HCT116 (cell line): Measurements from ENCODE around the gene ZMYND10. TPM values are rescaled to one million over a fixed set of nuclear protein-coding genes. Genes with fewer than 3 reads are reported as not detected.

Experiments used
- ATAC-seq: fragments of 200-7000 bp; cut with Tn5 transposase; 2 replicates; pipeline ENCODE4 v1.9.1; 2020; ENCODE audit warnings: mild to moderate bottlenecking, moderate library complexity
- BruUV-seq: library from RNA; stranded (reverse); fragments of 400-500 nt; replicated peaks from 2 replicates; lab custom pipeline; 2021; lab: Mats Ljungman, UMichigan
- CTCF ChIA-PET: fragments of 300-600 bp; sonication (Branson Sonifier 250); formaldehyde crosslinking; loops from one replicate; lab custom pipeline; 2021; ENCODE audit warnings: antibody characterized with exemption; lab: Charles Lee
- POLR2A ChIA-PET: fragments of 300-600, 350-600 bp; sonication (Branson Sonifier 250); formaldehyde crosslinking; loops from one replicate; lab custom pipeline; 2021; ENCODE audit warnings: antibody characterized with exemption; lab: Charles Lee
- RAD21 ChIA-PET, 2 experiments: fragments of 300-600 bp; sonication (Branson Sonifier 250); formaldehyde crosslinking; loops; one replicate each; lab custom pipeline; 2023; ENCODE audit warnings: low total read pairs in 2 of 2; ENCODE audit not compliant: uncharacterized antibody in 2 of 2, unreplicated experiment in 2 of 2, low non-redundant PET in 1 of 2; lab: Charles Lee
- DNase-seq: peaks from one replicate; pipeline ENCODE4 v3.0.0-alpha.2; 2010; ENCODE audit warnings: low read depth, low spot score
- H2AFZ ChIP-seq: fragments of 200-600 bp; shearing (Covaris generic), sonication (generic); 2 replicates; pipeline ENCODE4 v1.6.1; 2017; ENCODE audit warnings: low read depth, mixed run types, mixed read lengths, antibody characterized with exemption, low read length; ENCODE audit not compliant: poor library complexity, severe bottlenecking
- H3K27ac ChIP-seq: 2 replicates; pipeline ENCODE4 v1.5.1; 2012; ENCODE audit warnings: low read depth, low read length
- H3K27me3 ChIP-seq: fragments of 200-600 bp; sonication (generic); 2 replicates; pipeline ENCODE4 v1.6.1; 2016; ENCODE audit warnings: mixed run types, low read length, mixed read lengths; ENCODE audit not compliant: insufficient read depth
- H3K36me3 ChIP-seq, 2 experiments: fragments of 200-500 bp in 1 of 2; fragments of 200-600 bp in 1 of 2; sonication (Bioruptor generic) in 1 of 2; sonication (generic) in 1 of 2; 2 replicates each; pipeline versions ENCODE4 v1.5.1 to v1.6.1; 2014 to 2016; ENCODE audit warnings: low read length in 2 of 2, inconsistent platforms in 1 of 2, mixed read lengths in 1 of 2, mixed run types in 1 of 2; ENCODE audit not compliant: insufficient read depth in 2 of 2, control insufficient read depth in 1 of 2
- H3K4me1 ChIP-seq, 2 experiments: fragments of 200-600 bp in 1 of 2; sonication (generic) in 1 of 2; 2 replicates each; pipeline versions ENCODE4 v1.5.1 to v1.6.1; 2012 to 2017; ENCODE audit warnings: low read length in 2 of 2, inconsistent platforms in 1 of 2, mild to moderate bottlenecking in 1 of 2, mixed read lengths in 1 of 2, mixed run types in 1 of 2, moderate library complexity in 1 of 2; ENCODE audit not compliant: insufficient read depth in 2 of 2, control insufficient read depth in 1 of 2
- H3K4me2 ChIP-seq: fragments of 200-600 bp; sonication (generic); 2 replicates; pipeline ENCODE4 v1.6.1; 2017; ENCODE audit warnings: mixed run types, low read length, mixed read lengths
- H3K4me3 ChIP-seq, 2 experiments: fragments of 200-600 bp in 1 of 2; sonication (generic) in 1 of 2; replicated peaks in 1 of 2; 2 replicates each; pipeline ENCODE4 v1.5.1; 2011 to 2016; ENCODE audit warnings: low read length in 2 of 2, control low read depth in 1 of 2, low read depth in 1 of 2, mild to moderate bottlenecking in 1 of 2, mixed read lengths in 1 of 2, mixed run types in 1 of 2
- H3K79me2 ChIP-seq: fragments of 200-600 bp; sonication (generic); 2 replicates; pipeline ENCODE4 v1.6.1; 2017; ENCODE audit warnings: mild to moderate bottlenecking, mixed run types, low read length, moderate library complexity, mixed read lengths; ENCODE audit not compliant: insufficient read depth
- H3K9ac ChIP-seq: fragments of 200-600 bp; sonication (generic); 2 replicates; pipeline ENCODE4 v1.6.1; 2016; ENCODE audit warnings: low read length, mixed read lengths
- H3K9me2 ChIP-seq: fragments of 200-600 bp; sonication (generic), shearing (Covaris generic); 2 replicates; pipeline ENCODE4 v1.6.1; 2017; ENCODE audit warnings: mixed run types, mild to moderate bottlenecking, moderate library complexity; ENCODE audit not compliant: insufficient read depth
- H3K9me3 ChIP-seq, 2 experiments: fragments of 200-500 bp in 1 of 2; fragments of 200-600 bp in 1 of 2; sonication (Bioruptor generic) in 1 of 2; sonication (generic) in 1 of 2; 2 replicates each; pipeline ENCODE4 v1.6.1; 2014 to 2017; ENCODE audit warnings: low read length in 2 of 2, mixed read lengths in 2 of 2, inconsistent platforms in 1 of 2, low read depth in 1 of 2, mild to moderate bottlenecking in 1 of 2, mixed run types in 1 of 2, moderate library complexity in 1 of 2; ENCODE audit not compliant: control insufficient read depth in 1 of 2, insufficient read depth in 1 of 2
- H4K20me1 ChIP-seq: fragments of 200-600 bp; sonication (generic), shearing (Covaris generic); 2 replicates; pipeline ENCODE4 v1.6.1; 2017; ENCODE audit warnings: mixed run types, mild to moderate bottlenecking, moderate library complexity; ENCODE audit not compliant: insufficient read depth
- EGR1 ChIP-seq: IDR thresholded peaks from 2 replicates; pipeline ENCODE4 v1.6.1; 2012; ENCODE audit warnings: low read depth
- EZH2 ChIP-seq: fragments of 200-600 bp; sonication (generic); IDR thresholded peaks from 2 replicates; pipeline ENCODE4 v1.6.1; 2017; ENCODE audit warnings: antibody characterized with exemption, mixed run types
- EZH2phosphoT487 ChIP-seq: fragments of 200-600 bp; IDR thresholded peaks from 2 replicates; pipeline ENCODE4 v1.6.1; 2018; ENCODE audit warnings: antibody characterized with exemption, borderline replicate concordance
- JUND ChIP-seq: IDR thresholded peaks from 2 replicates; pipeline ENCODE4 v1.6.1; 2012
- POLR2A ChIP-seq: IDR thresholded peaks from 2 replicates; pipeline ENCODE4 v1.7.0; 2011; ENCODE audit warnings: borderline replicate concordance; ENCODE audit not compliant: insufficient read depth, insufficient read length; ENCODE audit errors: extremely low read depth
- POLR2AphosphoS5 ChIP-seq: IDR thresholded peaks from 2 replicates; pipeline ENCODE4 v1.6.1; 2011; ENCODE audit warnings: mild to moderate bottlenecking, low read depth, low read length, moderate library complexity
- RAD21 ChIP-seq: IDR thresholded peaks from 2 replicates; pipeline ENCODE4 v1.6.1; 2012; ENCODE audit warnings: low read depth, mild to moderate bottlenecking
- SIN3A ChIP-seq: IDR thresholded peaks from 2 replicates; pipeline ENCODE4 v1.6.1; 2012; ENCODE audit warnings: low read depth
- SRF ChIP-seq: IDR thresholded peaks from 2 replicates; pipeline ENCODE4 v1.6.1; 2012; ENCODE audit warnings: low read depth
- ZFX ChIP-seq: fragments of 450-650 bp; IDR thresholded peaks from 2 replicates; pipeline ENCODE4 v1.6.1; 2017
- intact Hi-C: fragments of 100-400 bp; cut with micrococcal nuclease; formaldehyde crosslinking; loops from 2 replicates; pipeline ENCODE4 v1.10.0; 2022
- total RNA-seq: library from RNA; stranded (reverse); gene quantifications from one replicate; pipeline ENCODE4 v1.2.1, GENCODE V29; 2021; ENCODE audit not compliant: unreplicated experiment
- TF ChIP-seq, protein P1 (sequence below): IDR thresholded peaks from 2 replicates; pipeline ENCODE4 v1.6.1; 2012; ENCODE audit warnings: low read depth
- TF ChIP-seq, protein P2 (sequence below): IDR thresholded peaks from 2 replicates; pipeline ENCODE4 v1.6.1; 2012

The ZMYND10 gene
- total RNA-seq, 1 experiment from 2014 or later: 3.3 TPM

DNA sequence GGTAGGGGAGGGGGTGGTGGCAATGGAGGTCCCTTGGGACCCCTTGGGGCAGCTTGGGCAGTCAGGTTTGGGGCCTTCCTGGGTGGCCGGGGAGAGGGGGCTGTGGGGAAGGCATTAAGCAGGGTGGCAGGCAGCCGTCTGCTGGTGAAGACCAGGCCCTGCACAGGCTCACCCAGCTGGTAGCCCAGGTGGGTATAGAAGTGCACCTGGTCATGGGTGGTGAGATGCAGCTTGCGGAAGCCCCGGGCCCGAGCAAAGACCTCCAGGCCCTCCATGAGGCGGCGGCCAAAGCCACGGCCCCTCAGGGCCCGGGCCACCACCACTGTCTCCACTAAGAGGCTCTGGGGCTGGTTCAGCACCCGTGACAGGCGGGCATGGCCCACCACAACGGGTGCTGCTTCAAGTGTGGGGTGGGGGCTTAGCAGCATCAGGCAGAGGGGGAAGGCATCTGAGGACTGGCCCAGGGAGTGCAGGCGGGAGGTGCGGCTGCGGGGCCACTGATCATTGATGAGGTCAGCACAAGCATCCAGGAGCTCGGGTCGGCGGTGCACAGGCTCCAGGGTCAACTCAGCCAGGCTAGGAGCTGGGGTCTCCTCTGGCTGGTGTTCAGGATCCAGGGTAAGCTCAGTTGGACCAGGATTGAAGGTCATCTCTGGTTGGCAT lies 48.7 kb downstream of the ZMYND10 start (continued):
- TF ChIP-seq, protein P1, sequence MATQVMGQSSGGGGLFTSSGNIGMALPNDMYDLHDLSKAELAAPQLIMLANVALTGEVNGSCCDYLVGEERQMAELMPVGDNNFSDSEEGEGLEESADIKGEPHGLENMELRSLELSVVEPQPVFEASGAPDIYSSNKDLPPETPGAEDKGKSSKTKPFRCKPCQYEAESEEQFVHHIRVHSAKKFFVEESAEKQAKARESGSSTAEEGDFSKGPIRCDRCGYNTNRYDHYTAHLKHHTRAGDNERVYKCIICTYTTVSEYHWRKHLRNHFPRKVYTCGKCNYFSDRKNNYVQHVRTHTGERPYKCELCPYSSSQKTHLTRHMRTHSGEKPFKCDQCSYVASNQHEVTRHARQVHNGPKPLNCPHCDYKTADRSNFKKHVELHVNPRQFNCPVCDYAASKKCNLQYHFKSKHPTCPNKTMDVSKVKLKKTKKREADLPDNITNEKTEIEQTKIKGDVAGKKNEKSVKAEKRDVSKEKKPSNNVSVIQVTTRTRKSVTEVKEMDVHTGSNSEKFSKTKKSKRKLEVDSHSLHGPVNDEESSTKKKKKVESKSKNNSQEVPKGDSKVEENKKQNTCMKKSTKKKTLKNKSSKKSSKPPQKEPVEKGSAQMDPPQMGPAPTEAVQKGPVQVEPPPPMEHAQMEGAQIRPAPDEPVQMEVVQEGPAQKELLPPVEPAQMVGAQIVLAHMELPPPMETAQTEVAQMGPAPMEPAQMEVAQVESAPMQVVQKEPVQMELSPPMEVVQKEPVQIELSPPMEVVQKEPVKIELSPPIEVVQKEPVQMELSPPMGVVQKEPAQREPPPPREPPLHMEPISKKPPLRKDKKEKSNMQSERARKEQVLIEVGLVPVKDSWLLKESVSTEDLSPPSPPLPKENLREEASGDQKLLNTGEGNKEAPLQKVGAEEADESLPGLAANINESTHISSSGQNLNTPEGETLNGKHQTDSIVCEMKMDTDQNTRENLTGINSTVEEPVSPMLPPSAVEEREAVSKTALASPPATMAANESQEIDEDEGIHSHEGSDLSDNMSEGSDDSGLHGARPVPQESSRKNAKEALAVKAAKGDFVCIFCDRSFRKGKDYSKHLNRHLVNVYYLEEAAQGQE: no peak
- TF ChIP-seq EGR1 (no peak), SIN3A (no peak)

DNA sequence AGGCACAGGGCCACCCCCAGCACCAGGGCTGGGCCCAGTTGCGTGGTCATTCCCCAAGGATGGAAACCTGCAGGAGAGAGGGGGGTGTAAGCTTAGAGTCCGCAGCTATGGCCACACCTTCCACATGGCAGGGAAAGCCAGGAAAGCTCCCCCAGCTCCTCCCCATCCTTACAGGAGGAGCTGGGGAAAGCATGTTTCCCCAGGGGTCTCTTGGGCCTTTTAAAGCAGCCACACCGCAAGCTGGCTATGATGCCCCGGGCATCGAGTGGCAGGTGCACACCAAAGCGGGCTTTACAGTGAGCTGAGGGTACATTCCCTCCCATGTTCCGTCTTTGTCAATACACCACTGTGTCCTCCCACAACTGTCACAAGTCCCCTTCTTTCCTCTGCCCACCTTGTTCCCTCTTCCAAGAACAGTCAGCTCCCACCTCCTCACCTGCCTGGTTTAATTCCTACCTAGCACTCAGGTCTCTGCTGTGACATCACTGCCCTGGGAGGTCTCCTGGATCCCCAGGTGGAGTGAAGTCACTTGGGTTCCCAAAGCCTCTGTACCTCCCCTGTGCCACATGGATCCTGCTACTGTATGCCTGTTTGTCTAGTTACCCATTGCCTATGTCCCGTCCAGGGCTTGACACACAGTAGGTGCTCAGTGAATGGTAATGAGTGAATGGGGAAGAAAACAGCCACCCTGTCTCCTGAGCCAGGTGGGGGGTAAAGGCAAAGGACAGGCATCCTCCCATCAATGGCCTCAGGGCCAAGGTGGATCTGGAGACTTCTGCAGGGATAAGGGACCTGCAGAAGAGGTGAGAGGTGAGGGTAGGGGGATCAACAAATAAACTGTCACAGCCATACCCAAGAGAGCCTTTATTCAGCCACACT lies 49.7 kb downstream of the ZMYND10 start:
- Histone ChIP-seq H4K20me1 (no peaks in the 10 kb centered on the region), H2AFZ (no peak overlapping the region), H3K9ac (no peak overlapping the region), H3K4me1 (peaks cover 15 to 35% of the 10 kb centered on the region in 2 experiments), H3K9me2 (no peaks in the 10 kb centered on the region), H3K36me3 (peaks cover 0 to under 1% of the 10 kb centered on the region in 2 experiments; a peak in 1 of 4 replicates), H3K9me3 (no peaks in the 10 kb centered on the region), H3K4me3 (no peak overlapping the region), H3K4me2 (no peak overlapping the region), H3K27ac (no peak overlapping the region), H3K79me2 (peaks cover 17% of the 10 kb centered on the region), H3K27me3 (no peaks in the 10 kb centered on the region)
- ChIA-PET RAD21 (no interaction called here), POLR2A (no interaction called here), CTCF (no interaction called here)
- BruUV-seq: no TSS peak
- ATAC-seq: no peak
- DNase-seq: no peak
- intact Hi-C loops: no loop called here
- TF ChIP-seq EZH2phosphoT487 (no peak), EZH2 (no peak), SRF (no peak), RAD21 (no peak), JUND (no peak), ZFX (no peak), POLR2A (no peak), POLR2AphosphoS5 (no peak)
- TF ChIP-seq, protein P1: no peak
- TF ChIP-seq, protein P2, sequence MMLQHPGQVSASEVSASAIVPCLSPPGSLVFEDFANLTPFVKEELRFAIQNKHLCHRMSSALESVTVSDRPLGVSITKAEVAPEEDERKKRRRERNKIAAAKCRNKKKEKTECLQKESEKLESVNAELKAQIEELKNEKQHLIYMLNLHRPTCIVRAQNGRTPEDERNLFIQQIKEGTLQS: no peak
- TF ChIP-seq, all 23 proteins: peak for 0
